Right lobe of liver (tissue), 6 donors: ENCODE measurements around the gene CBLN3. TPM values are rescaled to one million over a fixed set of nuclear protein-coding genes. Genes with fewer than 3 reads are reported as not detected.
A peak's percentile ranks its signal among the peaks of the same experiment; 100 is the strongest.

Source experiments
- ATAC-seq, 4 donors: fragments of 200-7000 bp; cut with Tn5 transposase; one replicate each; pipeline ENCODE4 v1.9.1; 2020; ENCODE audit warnings: mild to moderate bottlenecking in 4 of 4, moderate library complexity in 4 of 4
- DNase-seq, 3 donors: peaks; one replicate each; pipeline ENCODE4 v3.0.0-alpha.2; 2020
- H3K27ac ChIP-seq, 3 donors: fragments of 200-600 bp; one replicate each; pipeline ENCODE4 v1.8.0; 2022
- H3K27me3 ChIP-seq, 2 donors: fragments of 200-600 bp; one replicate each; pipeline ENCODE4 v1.8.0; 2022
- H3K36me3 ChIP-seq, 4 donors: fragments of 200-600 bp; sonication (generic) in 1 of 4; one replicate each; pipeline versions ENCODE4 v1.5.1 to v1.8.0; 2017 to 2022; ENCODE audit warnings: control low read depth in 1 of 4
- H3K4me1 ChIP-seq, 4 donors: fragments of 200-600 bp; sonication (generic) in 1 of 4; one replicate each; pipeline versions ENCODE4 v1.5.1 to v1.8.0; 2017 to 2022; ENCODE audit warnings: control low read depth in 1 of 4
- H3K4me3 ChIP-seq, 3 donors: fragments of 200-600 bp; one replicate each; pipeline ENCODE4 v1.8.0; 2022
- H3K9me3 ChIP-seq, 4 donors: fragments of 200-600 bp; sonication (generic) in 1 of 4; one replicate each; pipeline versions ENCODE4 v1.5.1 to v1.8.0; 2017 to 2022; ENCODE audit warnings: control low read depth in 1 of 4
- CTCF ChIP-seq, 4 donors: fragments of 200-600 bp in 3 of 4; fragments of 450-650 bp in 1 of 4; IDR thresholded peaks; one replicate each; pipeline versions ENCODE4 v1.5.1 to v1.8.0; 2016 to 2022; ENCODE audit warnings: antibody characterized with exemption in 4 of 4, mild to moderate bottlenecking in 2 of 4
- POLR2A ChIP-seq: fragments of 450-650 bp; IDR thresholded peaks from one replicate; pipeline ENCODE4 v1.6.1; 2017; ENCODE audit warnings: antibody characterized with exemption, mild to moderate bottlenecking
- WGBS: methylation state at CpG from one replicate; pipeline ENCODE4 v1.1.6; 2018; ENCODE audit warnings: low coverage, low lambda C conversion rate; ENCODE audit not compliant: insufficient coverage; ENCODE audit errors: missing lambda C conversion rate; 5-methylcytosine and 5-hydroxymethylcytosine counted together
- intact Hi-C, 2 donors: fragments of 100-400 bp; cut with DNase I; formaldehyde crosslinking; loops; one replicate each; pipeline versions ENCODE4 v1.11.2 to v1.14.1; 2022
- total RNA-seq, 6 experiments: library from RNA; depleted of rRNA in 2 of 6; stranded (reverse); fragments of >200 nt in 2 of 6; fragmentation: NEBNext Ultra II Directional in 3 of 6; extraction: Animal tissue kit (Norgen Biotek cat#: 25700) in 3 of 6; gene quantifications; one replicate each; pipeline versions ENCODE4 v1.1.0 to v1.2.4, GENCODE V29; 2016 to 2023
- donor health status: DM: no; HTN: yes; CAD: no.
- donor health status: DM: no; HTN: no; CAD: no.
- donor health status: DM: no; HTN: no; CAD: no.
- donor health status: DM: no; HTN: yes; CAD: no.
- donor health status: DM: no; HTN: yes; CAD: no.

CBLN3 gene
- total RNA-seq, 6 experiments from 2014 or later, result 0.74 to 1.8 (median 1.2) TPM

DNA sequence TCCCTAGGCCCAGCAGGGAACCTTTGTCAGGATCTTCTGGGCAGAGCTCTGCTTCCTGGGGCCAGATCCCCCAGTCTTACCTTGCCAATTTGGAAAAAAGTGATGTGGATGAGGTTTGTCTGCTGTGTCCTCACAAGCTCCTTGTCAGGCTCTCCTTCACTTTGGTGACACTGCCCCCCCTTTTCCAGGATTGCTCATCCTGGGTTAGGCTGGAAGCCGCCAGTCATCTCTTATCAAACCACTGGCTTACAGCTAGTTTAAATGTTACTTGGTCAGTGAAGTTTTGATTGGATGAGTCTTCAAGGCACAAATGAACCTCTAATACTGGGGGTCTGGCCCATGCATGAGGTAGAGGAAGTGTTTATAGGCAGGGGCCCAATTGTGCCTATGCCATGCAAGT is 15.4 kb downstream of the CBLN3 start:
- no peak for TF ChIP-seq POLR2A
- TF ChIP-seq CTCF (IDR thresholded peaks at IDR 0.05), result no peak
- ATAC-seq, result no peak
- intact Hi-C loops, result no loop called here
- Histone ChIP-seq H3K4me3 (no peak overlapping the region), H3K27ac (no peak overlapping the region), H3K9me3 (no peaks in the 10 kb centered on the region), H3K27me3 (no peaks in the 10 kb centered on the region), H3K36me3 (no peaks in the 10 kb centered on the region), H3K4me1 (peaks cover 0 to 10% (median 3%) of the 10 kb centered on the region in 4 donors)
- no peak for DNase-seq
- WGBS, result 100% methylated on average over 1 of the region's 1 CpG

DNA sequence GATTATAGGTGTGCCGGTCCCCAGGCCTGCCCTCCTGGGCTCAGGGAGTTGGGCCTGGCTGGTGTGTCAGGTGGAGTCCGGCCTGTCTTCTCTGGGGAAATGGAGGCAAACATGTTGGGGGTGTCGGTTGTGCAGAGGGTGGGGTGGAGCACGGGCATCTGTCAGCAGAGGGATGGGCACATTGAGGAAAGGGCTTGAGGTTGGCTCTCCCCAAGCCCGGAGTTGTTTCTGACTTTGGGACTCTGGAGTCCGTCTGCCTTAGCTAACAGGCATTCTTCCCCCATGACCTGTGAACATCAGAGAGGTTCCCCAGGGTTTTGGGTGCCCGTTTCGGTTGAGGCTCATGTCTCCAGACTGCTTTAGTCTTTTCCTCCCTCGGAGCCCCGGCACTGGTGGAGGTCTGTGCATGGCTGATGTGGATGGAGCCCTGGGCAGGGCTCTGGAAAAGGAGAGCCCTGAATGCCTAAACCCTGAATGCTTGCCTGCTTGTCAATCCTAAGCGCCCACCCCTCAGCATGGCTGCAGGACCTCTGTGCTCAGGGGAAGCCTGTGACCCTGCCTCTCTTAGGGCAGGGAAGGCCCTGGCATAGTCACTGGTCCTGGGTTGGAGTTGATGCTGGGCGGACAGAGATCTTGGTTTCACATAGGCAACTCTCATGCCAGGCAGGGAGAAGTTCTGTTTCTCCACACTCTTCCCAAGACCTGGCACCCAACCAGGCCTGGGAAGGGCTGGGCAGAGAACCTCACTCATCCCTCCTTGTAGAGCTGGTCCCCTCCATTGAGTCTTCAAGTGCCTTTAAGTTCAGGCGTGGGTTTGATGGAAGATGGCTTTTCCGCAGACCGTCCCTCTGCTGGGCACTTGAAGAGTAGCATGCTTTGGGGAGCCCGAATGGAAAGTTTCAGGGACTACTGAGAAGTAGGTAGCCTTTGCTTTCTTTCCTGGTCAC is 17.8 kb downstream of the CBLN3 start:
- Histone ChIP-seq H3K27ac (no peak overlapping the region), H3K4me1 (no peaks in the 10 kb centered on the region), H3K4me3 (no peak overlapping the region), H3K9me3 (no peaks in the 10 kb centered on the region), H3K36me3 (no peaks in the 10 kb centered on the region), H3K27me3 (no peaks in the 10 kb centered on the region)
- intact Hi-C loops, result no loop called here
- WGBS, result 60% methylated on average over 8 of the region's 16 CpGs
- TF ChIP-seq POLR2A (no peak), CTCF (IDR thresholded peaks at IDR 0.05) (peak; percentile 55 to 71 (median 58))
- ATAC-seq, result peak; percentile 58 to 81 (median 78)
- no peak for DNase-seq

DNA sequence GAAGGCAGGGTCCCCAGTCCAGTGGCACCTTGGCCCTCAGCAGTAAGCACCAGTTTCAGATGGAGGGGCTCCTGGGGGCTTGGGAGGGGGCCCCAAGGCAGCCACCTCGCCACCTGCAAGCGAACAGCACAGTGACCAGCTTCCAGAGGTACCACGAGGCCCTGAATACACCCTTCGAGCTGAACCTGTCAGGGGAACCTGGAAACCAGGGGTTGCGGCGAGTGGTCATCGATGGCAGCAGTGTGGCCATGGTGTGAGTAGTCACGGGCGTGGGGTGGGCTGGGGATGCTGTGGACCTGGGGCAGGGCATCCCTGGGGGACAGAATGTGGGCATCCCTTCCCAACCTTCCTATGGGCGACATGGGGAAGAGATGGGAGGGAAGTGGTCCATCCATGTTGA is 19.5 kb downstream of the CBLN3 start:
- no peaks in the 10 kb centered on the region for H3K36me3 ChIP-seq
- no peak for DNase-seq
- intact Hi-C loops, result no loop called here
- no peak for ATAC-seq
- H3K4me1 ChIP-seq, result no peaks in the 10 kb centered on the region
- no peak overlapping the region for H3K27ac ChIP-seq
- no peaks in the 10 kb centered on the region for H3K9me3 ChIP-seq
- no peaks in the 10 kb centered on the region for H3K27me3 ChIP-seq
- TF ChIP-seq CTCF (IDR thresholded peaks at IDR 0.05), result no peak
- TF ChIP-seq POLR2A, result no peak
- no CpG with 5 or more reads among the region's 10 CpGs for WGBS
- H3K4me3 ChIP-seq, result no peak overlapping the region

- DNase-seq, result no peak
- ATAC-seq, result no peak
- H3K4me1 ChIP-seq, result no peaks in the 10 kb centered on the region
- no peak for TF ChIP-seq CTCF (IDR thresholded peaks at IDR 0.05)
- TF ChIP-seq POLR2A, result no peak
- H3K27ac ChIP-seq, result no peak overlapping the region
- H3K9me3 ChIP-seq, result no peaks in the 10 kb centered on the region
- 100% methylated on average over 1 of the region's 6 CpGs for WGBS
- no peaks in the 10 kb centered on the region for H3K27me3 ChIP-seq
- H3K4me3 ChIP-seq, result no peak overlapping the region
- intact Hi-C loops, result no loop called here
- H3K36me3 ChIP-seq, result no peaks in the 10 kb centered on the region
Observed at GRCh38 chr14:24409192-24409591, 20.3 kb downstream of the CBLN3 start.
